COLO668 (cell line): Measurements from ENCODE around the gene AMPD2.
"Not testable (repeated sequence)": the region's sequence is repeated elsewhere in the genome, so short reads cannot be mapped to it uniquely, and the experiment has no call there.

Experiments
- DNase-seq: peaks from one replicate; lab custom pipeline; 2025; ENCODE audit not compliant: unreplicated experiment; lab: John Stamatoyannopoulos, UW

Gene AMPD2

GRCh38 chr1:109649491-109649914 is 29.9 kb downstream of the AMPD2 start:
- no peak for DNase-seq

GRCh38 chr1:109650609-109651008 is 31.0 kb downstream of the AMPD2 start:
- DNase-seq = no peak

- no peak for DNase-seq
Observed at GRCh38 chr1:109652402-109652801, 32.8 kb downstream of the AMPD2 start.

GRCh38 chr1:109653306-109653705 is 33.7 kb downstream of the AMPD2 start:
- no peak for DNase-seq

GRCh38 chr1:109654519-109654918 is 34.9 kb downstream of the AMPD2 start:
- no peak for DNase-seq

- peak; percentile 72 for DNase-seq
Observed at GRCh38 chr1:109655615-109656519, 36.2 kb downstream of the AMPD2 start, which contains the start of gene GSTM4. TSS of gene GSTM4 (plus strand) at chr1:109656099. CDS start at chr1:109656390, 291 bp downstream.

- no peak for DNase-seq
Observed at GRCh38 chr1:109657395-109657794, 37.8 kb downstream of the AMPD2 start.

- no peak for DNase-seq
Observed at GRCh38 chr1:109657970-109658369, 38.3 kb downstream of the AMPD2 start.

- no peak for DNase-seq
Observed at GRCh38 chr1:109658533-109659042, 39.0 kb downstream of the AMPD2 start.

- DNase-seq = no peak
Observed at GRCh38 chr1:109659145-109659544, 39.5 kb downstream of the AMPD2 start.

- DNase-seq = peak; percentile 16
Observed at GRCh38 chr1:109659997-109660690, 40.5 kb downstream of the AMPD2 start.

GRCh38 chr1:109660691-109661026 is 41.0 kb downstream of the AMPD2 start:
- not testable (repeated sequence) for DNase-seq

GRCh38 chr1:109661391-109661790 is 41.8 kb downstream of the AMPD2 start:
- no peak for DNase-seq

- no peak for DNase-seq
Observed at GRCh38 chr1:109664671-109665070, 45.0 kb downstream of the AMPD2 start.

GRCh38 chr1:109667452-109668122 is 48.0 kb downstream of the AMPD2 start, which contains the start of gene GSTM2:
TSS of gene GSTM2 (plus strand) at chr1:109668057. CDS start at chr1:109668116, 59 bp downstream.
- DNase-seq = no peak

- DNase-seq = no peak
Observed at GRCh38 chr1:109668123-109668775, 48.6 kb downstream of the AMPD2 start.

- no peak for DNase-seq
Observed at GRCh38 chr1:109669246-109669948, 49.8 kb downstream of the AMPD2 start.

GRCh38 chr1:109669949-109670302 is 50.3 kb downstream of the AMPD2 start:
- not testable (repeated sequence) for DNase-seq

GRCh38 chr1:109671067-109671466 is 51.4 kb downstream of the AMPD2 start:
- no peak for DNase-seq

- not testable (repeated sequence) for DNase-seq
Observed at GRCh38 chr1:109673861-109674260, 54.2 kb downstream of the AMPD2 start.
